ENCODE results near the gene NFYB. TPM values are rescaled to one million over a fixed set of nuclear protein-coding genes. Genes with fewer than 3 reads are reported as not detected.
A peak's percentile ranks its signal among the peaks of the same experiment; 100 is the strongest.

Gene NFYB
- polyA plus RNA-seq, 2 of the 4 experiments (the other 2 are of a cell fraction) = 45.2 to 70.2 TPM

GRCh38 chr12:104109446-104110271 lies 28.4 kb downstream of the NFYB start:
- Histone ChIP-seq H3K9me3 (no peaks in the 10 kb centered on the region), H3K4me1 (peaks cover 10% of the 10 kb centered on the region; the same call in 2 of the 3 replicates), H3K27ac (no peak overlapping the region), H3K4me3 (no peak overlapping the region), H3K4me2 (no peak overlapping the region)
- POLR2A ChIA-PET = interaction anchor here (0.5 to 1.8 kb wide), 8 partner anchors 29 to 287 kb away, joined by 3 to 17 read pairs (median 4); partner anchors contain the start of genes NFYB and TDG
- TF ChIP-seq CEBPB (IDR thresholded peaks at IDR 0.05) (peak in 1 of 2 experiments; percentile 59; a peak in 1 of 4 replicates), NFE2L2 (conservative IDR thresholded peaks at IDR 0.05; ENCODE audit: low read length) (no peak), CTCF (IDR thresholded peaks at IDR 0.05) (peak; percentile 31; the same call in 2 of the 3 replicates)
- FAIRE-seq (peak; percentile 74), ATAC-seq (no peak; a peak in 1 of 6 replicates), DNase-seq (ENCODE audit: low read depth in 1 of 2, low spot score in 1 of 2) (no peak)
- WGBS (ENCODE audit: missing lambda C conversion rate) = 67% methylated on average over 4 of the region's 4 CpGs
- CTCF ChIA-PET = interaction anchor here (0.6 to 2.8 kb wide), 61 partner anchors 9 to 491 kb away, joined by 3 to 21 read pairs (median 4); partner anchors contain the start of gene TDG

- peak; percentile 94 to 97 for ATAC-seq
- peak; percentile 71 to 89 for DNase-seq (ENCODE audit: low read depth in 1 of 2, low spot score in 1 of 2)
- H3K4me3 ChIP-seq = no peak overlapping the region
- CTCF ChIA-PET = interaction anchor here (0.5 to 2.8 kb wide), 63 partner anchors 9 to 490 kb away, joined by 3 to 21 read pairs (median 4); partner anchors contain the start of gene TDG
- TF ChIP-seq RAD21 (conservative IDR thresholded peaks at IDR 0.05 in 1 of 2, IDR thresholded peaks at IDR 0.05 in 1 of 2) = peak; percentile 84 to 92
- TF ChIP-seq SMC3 (IDR thresholded peaks at IDR 0.05) = peak; percentile 89
- TF ChIP-seq RARB (CRISPR knock-in tag; IDR thresholded peaks at IDR 0.05) = no peak
- 0 out of 2 replicates have a peak, but pooled peaks have one; percentile 18 for TF ChIP-seq MAX (IDR thresholded peaks at IDR 0.05)
- TF ChIP-seq HES2 (IDR thresholded peaks at IDR 0.05) = no peak
- peak; percentile 95 for TF ChIP-seq CTCF (IDR thresholded peaks at IDR 0.05)
- peak; percentile 90 for TF ChIP-seq GATA3 (IDR thresholded peaks at IDR 0.05; ENCODE audit: borderline replicate concordance)
- peaks cover 9% of the 10 kb centered on the region; the same call in 2 of the 3 replicates for H3K4me1 ChIP-seq
- FAIRE-seq = peak; percentile 84
- no peaks in the 10 kb centered on the region for H3K9me3 ChIP-seq
- 40% methylated on average over 6 of the region's 6 CpGs for WGBS (ENCODE audit: missing lambda C conversion rate)
- POLR2A ChIA-PET = interaction anchor here (0.5 to 1.8 kb wide), 8 partner anchors 29 to 287 kb away, joined by 3 to 17 read pairs (median 4); partner anchors contain the start of genes NFYB and TDG
- no peak overlapping the region for H3K27ac ChIP-seq
- H3K4me2 ChIP-seq = no peak overlapping the region
These were observed 29.1 kb downstream of the NFYB start for GRCh38 chr12:104108755-104109445.

- FAIRE-seq (no peak), DNase-seq (ENCODE audit: low read depth in 1 of 2, low spot score in 1 of 2) (no peak), ATAC-seq (no peak)
- ChIA-PET CTCF (interaction anchor here (2.8 kb wide), 2 partner anchors 20 to 223 kb away, joined by 10 to 15 read pairs; no protein-coding TSS in a partner anchor), POLR2A (no interaction called here)
- Histone ChIP-seq H3K27ac (no peak overlapping the region), H3K4me1 (peaks cover 9% of the 10 kb centered on the region; the same call in 2 of the 3 replicates), H3K9me3 (no peaks in the 10 kb centered on the region), H3K4me3 (no peak overlapping the region), H3K4me2 (no peak overlapping the region)
- WGBS (ENCODE audit: missing lambda C conversion rate) = 80% methylated on average over 2 of the region's 2 CpGs
- TF ChIP-seq PBX3 (IDR thresholded peaks at IDR 0.05) (no peak), POLR2AphosphoS2 (conservative IDR thresholded peaks at IDR 0.05; ENCODE audit: low read length) (no peak), CHD4 (IDR thresholded peaks at IDR 0.05; ENCODE audit: borderline replicate concordance) (no peak), POLR2A (IDR thresholded peaks at IDR 0.05; ENCODE audit: low read length) (no peak), RFX5 (IDR thresholded peaks at IDR 0.05) (no peak), RNF2 (IDR thresholded peaks at IDR 0.05; ENCODE audit: borderline replicate concordance, low read depth) (no peak), HOXA7 (CRISPR knock-in tag; IDR thresholded peaks at IDR 0.05) (no peak), EHMT2 (IDR thresholded peaks at IDR 0.05; ENCODE audit: low read depth) (no peak), ATOH8 (CRISPR knock-in tag; IDR thresholded peaks at IDR 0.05; ENCODE audit: low read depth) (no peak), RCOR1 (IDR thresholded peaks at IDR 0.05; ENCODE audit: low read depth, low read length) (no peak), HOXB13 (CRISPR knock-in tag; IDR thresholded peaks at IDR 0.05; ENCODE audit: low read depth) (no peak), HES2 (IDR thresholded peaks at IDR 0.05) (no peak), JUN (IDR thresholded peaks at IDR 0.05) (no peak), BHLHE40 (IDR thresholded peaks at IDR 0.05; ENCODE audit: low read depth, low read length) (no peak), TP53 (CRISPR knock-in tag; IDR thresholded peaks at IDR 0.05) (no peak), ZSCAN20 (CRISPR knock-in tag; IDR thresholded peaks at IDR 0.05) (no peak)
These were observed 31.0 kb downstream of the NFYB start for GRCh38 chr12:104106965-104107364.

Measured in A549 (cell line).